SU-DHL-6 (cell line): ENCODE data around the gene YY1.

ENCODE experiments used
- EZH2phosphoT487 ChIP-seq: fragments of 200-600 bp; sonication (generic), shearing (Covaris generic); conservative IDR thresholded peaks from 2 replicates; pipeline ENCODE4 v1.6.1; 2018; ENCODE audit warnings: mild to moderate bottlenecking, antibody characterized with exemption, low read length, moderate library complexity, mixed read lengths
- TF ChIP-seq, protein P1 (sequence below): fragments of 200-600 bp; sonication (generic); IDR thresholded peaks from one replicate; pipeline ENCODE4 v1.5.1; 2017; ENCODE audit warnings: antibody characterized with exemption, mild to moderate bottlenecking, low read length, moderate library complexity; ENCODE audit not compliant: insufficient read depth, poor library complexity, severe bottlenecking

GRCh38 chr14:100271247-100271939 lies 32.4 kb downstream of the YY1 start:
- TF ChIP-seq, protein P1, sequence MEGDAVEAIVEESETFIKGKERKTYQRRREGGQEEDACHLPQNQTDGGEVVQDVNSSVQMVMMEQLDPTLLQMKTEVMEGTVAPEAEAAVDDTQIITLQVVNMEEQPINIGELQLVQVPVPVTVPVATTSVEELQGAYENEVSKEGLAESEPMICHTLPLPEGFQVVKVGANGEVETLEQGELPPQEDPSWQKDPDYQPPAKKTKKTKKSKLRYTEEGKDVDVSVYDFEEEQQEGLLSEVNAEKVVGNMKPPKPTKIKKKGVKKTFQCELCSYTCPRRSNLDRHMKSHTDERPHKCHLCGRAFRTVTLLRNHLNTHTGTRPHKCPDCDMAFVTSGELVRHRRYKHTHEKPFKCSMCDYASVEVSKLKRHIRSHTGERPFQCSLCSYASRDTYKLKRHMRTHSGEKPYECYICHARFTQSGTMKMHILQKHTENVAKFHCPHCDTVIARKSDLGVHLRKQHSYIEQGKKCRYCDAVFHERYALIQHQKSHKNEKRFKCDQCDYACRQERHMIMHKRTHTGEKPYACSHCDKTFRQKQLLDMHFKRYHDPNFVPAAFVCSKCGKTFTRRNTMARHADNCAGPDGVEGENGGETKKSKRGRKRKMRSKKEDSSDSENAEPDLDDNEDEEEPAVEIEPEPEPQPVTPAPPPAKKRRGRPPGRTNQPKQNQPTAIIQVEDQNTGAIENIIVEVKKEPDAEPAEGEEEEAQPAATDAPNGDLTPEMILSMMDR, result no peak
- TF ChIP-seq EZH2phosphoT487, result no peak
